Coronary artery (tissue), 2 donors: ENCODE results near the gene SLFNL1.

ENCODE experiments used
- DNase-seq: peaks from one replicate; pipeline ENCODE4 v3.0.0-alpha.2; 2017; ENCODE audit warnings: low spot score
- H3K27ac ChIP-seq, 2 donors: fragments of 200-600 bp; sonication (generic); one replicate each; pipeline ENCODE4 v1.5.1; 2016 to 2019
- H3K4me3 ChIP-seq: fragments of 200-600 bp; sonication (generic); 2 replicates; pipeline ENCODE4 v1.5.1; 2016; ENCODE audit warnings: mild to moderate bottlenecking, moderate library complexity
- TF ChIP-seq, protein P1 (sequence below): fragments of 200-600 bp; sonication (generic); IDR thresholded peaks from one replicate; pipeline ENCODE4 v1.5.1; 2019; ENCODE audit warnings: antibody characterized with exemption

SLFNL1 gene

DNA sequence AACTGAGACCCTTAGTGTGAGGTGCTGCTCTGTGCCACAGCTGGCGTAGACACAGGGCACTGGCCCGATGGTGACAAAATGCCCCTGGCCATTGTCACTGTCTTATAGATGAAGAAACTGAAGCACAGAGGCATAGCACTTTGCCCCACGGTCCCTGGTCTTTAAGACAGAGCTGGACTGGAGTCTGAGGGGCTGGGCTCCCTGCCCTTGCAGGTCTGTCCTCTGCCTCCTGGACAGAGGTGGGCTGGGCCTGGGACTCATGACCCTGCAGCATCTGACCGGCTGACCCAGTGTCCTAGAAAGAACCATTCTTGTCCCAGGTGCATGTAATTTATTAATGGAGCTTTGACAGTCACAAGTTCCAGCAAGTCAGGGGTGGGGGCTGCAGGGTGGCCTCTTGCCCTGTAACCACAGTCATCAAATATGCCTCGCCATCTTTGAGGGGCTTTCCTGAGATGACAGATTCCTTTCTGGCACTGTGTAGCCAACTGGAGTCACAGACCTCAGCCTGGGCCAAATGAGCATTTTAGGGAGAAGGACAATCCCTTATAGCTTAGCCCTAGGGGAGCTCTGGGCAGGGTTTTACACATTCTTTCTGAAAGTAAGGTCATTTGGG, 6.1 kb downstream of the SLFNL1 start:
- DNase-seq, result no peak
- no peak overlapping the region for H3K4me3 ChIP-seq
- no peak overlapping the region for H3K27ac ChIP-seq
- TF ChIP-seq, protein P1, sequence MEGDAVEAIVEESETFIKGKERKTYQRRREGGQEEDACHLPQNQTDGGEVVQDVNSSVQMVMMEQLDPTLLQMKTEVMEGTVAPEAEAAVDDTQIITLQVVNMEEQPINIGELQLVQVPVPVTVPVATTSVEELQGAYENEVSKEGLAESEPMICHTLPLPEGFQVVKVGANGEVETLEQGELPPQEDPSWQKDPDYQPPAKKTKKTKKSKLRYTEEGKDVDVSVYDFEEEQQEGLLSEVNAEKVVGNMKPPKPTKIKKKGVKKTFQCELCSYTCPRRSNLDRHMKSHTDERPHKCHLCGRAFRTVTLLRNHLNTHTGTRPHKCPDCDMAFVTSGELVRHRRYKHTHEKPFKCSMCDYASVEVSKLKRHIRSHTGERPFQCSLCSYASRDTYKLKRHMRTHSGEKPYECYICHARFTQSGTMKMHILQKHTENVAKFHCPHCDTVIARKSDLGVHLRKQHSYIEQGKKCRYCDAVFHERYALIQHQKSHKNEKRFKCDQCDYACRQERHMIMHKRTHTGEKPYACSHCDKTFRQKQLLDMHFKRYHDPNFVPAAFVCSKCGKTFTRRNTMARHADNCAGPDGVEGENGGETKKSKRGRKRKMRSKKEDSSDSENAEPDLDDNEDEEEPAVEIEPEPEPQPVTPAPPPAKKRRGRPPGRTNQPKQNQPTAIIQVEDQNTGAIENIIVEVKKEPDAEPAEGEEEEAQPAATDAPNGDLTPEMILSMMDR, result no peak

GRCh38 chr1:41014871-41015270, 6.7 kb downstream of the SLFNL1 start:
- Histone ChIP-seq H3K4me3 (no peak overlapping the region), H3K27ac (peak overlapping the region in 1 of 2 donors; percentile 53)
- TF ChIP-seq, protein P1, result no peak
- no peak for DNase-seq

GRCh38 chr1:41013796-41014195, 7.7 kb downstream of the SLFNL1 start:
- no peak overlapping the region for H3K4me3 ChIP-seq
- TF ChIP-seq, protein P1, result no peak
- no peak for DNase-seq
- peak overlapping the region; percentile 22 to 53 for H3K27ac ChIP-seq

- no peak overlapping the region for H3K4me3 ChIP-seq
- no peak overlapping the region for H3K27ac ChIP-seq
- no peak for DNase-seq
- TF ChIP-seq, protein P1, result no peak
These were observed 8.5 kb downstream of the SLFNL1 start for GRCh38 chr1:41013024-41013423.

DNA sequence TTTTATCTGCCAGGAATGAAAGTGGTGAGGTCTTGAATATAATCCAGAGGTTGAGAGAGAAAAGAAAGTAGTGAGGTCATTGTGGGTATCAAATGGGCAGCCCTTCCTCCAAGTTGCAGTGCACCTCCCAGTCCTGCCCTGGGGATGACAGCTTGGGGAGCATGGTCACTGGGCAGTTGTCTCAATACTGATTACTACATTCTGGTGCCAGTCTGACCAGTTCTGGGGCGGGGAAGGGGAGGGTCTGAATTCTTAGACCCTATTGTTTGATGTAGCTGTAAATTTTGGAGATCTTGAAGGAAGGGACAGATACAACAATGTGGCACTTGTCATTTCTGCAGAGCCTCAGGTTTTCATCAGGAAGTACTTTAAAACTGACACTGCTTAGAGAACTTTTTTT, 11.2 kb downstream of the SLFNL1 start:
- H3K4me3 ChIP-seq, result no peak overlapping the region
- TF ChIP-seq, protein P1, result no peak
- no peak for DNase-seq
- H3K27ac ChIP-seq, result no peak overlapping the region

DNA sequence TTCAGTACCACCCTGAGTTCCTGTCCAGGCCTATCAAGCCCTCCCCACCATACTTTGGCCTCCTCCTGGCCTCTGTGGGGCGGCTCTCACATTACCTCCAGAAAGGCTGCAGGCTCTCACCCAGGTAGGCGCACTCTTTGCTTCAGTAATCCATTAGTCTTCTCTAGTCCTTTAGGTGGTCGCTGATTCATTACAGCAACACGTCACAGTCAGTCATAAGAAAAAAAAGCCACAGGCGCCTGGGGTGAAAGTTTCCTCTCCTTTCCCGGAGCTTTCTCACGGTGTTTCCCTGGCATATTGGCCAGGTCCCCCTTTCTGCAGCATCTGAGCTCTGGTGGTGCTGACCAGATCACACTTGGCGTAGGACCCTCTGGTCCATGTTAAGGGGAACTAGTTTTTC, 12.1 kb downstream of the SLFNL1 start:
- no peak overlapping the region for H3K4me3 ChIP-seq
- no peak for DNase-seq
- TF ChIP-seq, protein P1, result no peak
- H3K27ac ChIP-seq, result no peak overlapping the region
